Suprapubic skin (tissue), 4 donors: ENCODE results near the gene OPN3. TPM values are rescaled to one million over a fixed set of nuclear protein-coding genes. Genes with fewer than 3 reads are reported as not detected.

Experiments used
- DNase-seq, 2 donors: peaks; one replicate each; pipeline ENCODE4 v3.0.0-alpha.2; 2019; ENCODE audit warnings: low spot score in 2 of 2
- H3K27ac ChIP-seq: fragments of 200-600 bp; sonication (generic); one replicate; pipeline ENCODE4 v1.5.1; 2019
- H3K27me3 ChIP-seq: fragments of 200-600 bp; sonication (generic); one replicate; pipeline ENCODE4 v1.5.1; 2019
- H3K36me3 ChIP-seq: fragments of 200-600 bp; sonication (generic); one replicate; pipeline ENCODE4 v1.5.1; 2019
- H3K4me1 ChIP-seq: fragments of 200-600 bp; sonication (generic); one replicate; pipeline ENCODE4 v1.5.1; 2019
- H3K4me3 ChIP-seq: fragments of 200-600 bp; sonication (generic); one replicate; pipeline ENCODE4 v1.5.1; 2019; ENCODE audit warnings: mild to moderate bottlenecking
- H3K9me3 ChIP-seq: fragments of 200-600 bp; sonication (generic); one replicate; pipeline ENCODE4 v1.5.1; 2019
- CTCF ChIP-seq, 2 donors: fragments of 200-600 bp in 1 of 2; fragments of 450-650 bp in 1 of 2; sonication (generic) in 1 of 2; IDR thresholded peaks; one replicate each; pipeline ENCODE4 v1.5.1; 2016 to 2019; ENCODE audit warnings: antibody characterized with exemption in 2 of 2, mild to moderate bottlenecking in 1 of 2, moderate library complexity in 1 of 2
- EP300 ChIP-seq: sonication (generic); formaldehyde crosslinking; IDR thresholded peaks from one replicate; pipeline ENCODE4 v1.6.1; 2017; ENCODE audit warnings: antibody characterized with exemption
- POLR2A ChIP-seq, 2 donors: fragments of 450-650 bp; IDR thresholded peaks; one replicate each; pipeline ENCODE4 v1.6.1; 2017; ENCODE audit warnings: antibody characterized with exemption in 2 of 2, mild to moderate bottlenecking in 2 of 2, moderate library complexity in 2 of 2
- POLR2AphosphoS5 ChIP-seq, 3 donors: sonication (generic); formaldehyde crosslinking; IDR thresholded peaks; one replicate each; pipeline ENCODE4 v1.6.1; 2017; ENCODE audit warnings: antibody characterized with exemption in 3 of 3
- WGBS: methylation state at CpG from one replicate; pipeline ENCODE4 v1.1.5; 2018; 5-methylcytosine and 5-hydroxymethylcytosine counted together
- total RNA-seq, 4 donors: library from RNA; depleted of rRNA; stranded (reverse); fragments of >200 nt; gene quantifications; one replicate each; pipeline ENCODE4 v1.1.0, GENCODE V29; 2016

Gene OPN3
- total RNA-seq, 4 donors from 2014 or later = 16.9 to 41.8 (median 28.4) TPM

- no peaks in the 10 kb centered on the region for H3K36me3 ChIP-seq
- H3K27ac ChIP-seq = no peak overlapping the region
- TF ChIP-seq EP300 = no peak
- no peak for TF ChIP-seq POLR2A (IDR thresholded peaks at IDR 0.05)
- no peak for TF ChIP-seq POLR2AphosphoS5 (IDR thresholded peaks at IDR 0.05)
- TF ChIP-seq CTCF (IDR thresholded peaks at IDR 0.05) = no peak
- H3K4me1 ChIP-seq = peaks cover 8% of the 10 kb centered on the region
- 78% methylated on average over 4 of the region's 4 CpGs for WGBS
- no peaks in the 10 kb centered on the region for H3K27me3 ChIP-seq
- no peak overlapping the region for H3K4me3 ChIP-seq
- H3K9me3 ChIP-seq = no peaks in the 10 kb centered on the region
- no peak for DNase-seq
Measured at GRCh38 chr1:241645199-241645598, 5.0 kb upstream of the OPN3 start.

- H3K4me1 ChIP-seq = peaks cover 11% of the 10 kb centered on the region
- WGBS = 93% methylated on average over 2 of the region's 2 CpGs
Measured at GRCh38 chr1:241644259-241644658, 4.1 kb upstream of the OPN3 start.

GRCh38 chr1:241642593-241642944 is 2.4 kb upstream of the OPN3 start:
- Histone ChIP-seq H3K9me3 (no peaks in the 10 kb centered on the region), H3K4me3 (no peak overlapping the region), H3K27me3 (no peaks in the 10 kb centered on the region), H3K27ac (no peak overlapping the region), H3K4me1 (peaks cover 28% of the 10 kb centered on the region), H3K36me3 (no peaks in the 10 kb centered on the region)
- TF ChIP-seq POLR2A (IDR thresholded peaks at IDR 0.05) (no peak), POLR2AphosphoS5 (IDR thresholded peaks at IDR 0.05) (no peak), CTCF (IDR thresholded peaks at IDR 0.05) (no peak), EP300 (no peak)
- DNase-seq = no peak
- WGBS = 91% methylated on average over 1 of the region's 1 CpG

More at GRCh38 chr1:241644259-241644658, 4.1 kb upstream of the OPN3 start:
- Histone ChIP-seq H3K9me3 (no peaks in the 10 kb centered on the region), H3K4me3 (no peak overlapping the region), H3K27ac (no peak overlapping the region), H3K36me3 (no peaks in the 10 kb centered on the region), H3K27me3 (no peaks in the 10 kb centered on the region)
- TF ChIP-seq POLR2AphosphoS5 (IDR thresholded peaks at IDR 0.05) (no peak), EP300 (no peak), CTCF (IDR thresholded peaks at IDR 0.05) (no peak), POLR2A (IDR thresholded peaks at IDR 0.05) (no peak)
- DNase-seq = no peak

DNA sequence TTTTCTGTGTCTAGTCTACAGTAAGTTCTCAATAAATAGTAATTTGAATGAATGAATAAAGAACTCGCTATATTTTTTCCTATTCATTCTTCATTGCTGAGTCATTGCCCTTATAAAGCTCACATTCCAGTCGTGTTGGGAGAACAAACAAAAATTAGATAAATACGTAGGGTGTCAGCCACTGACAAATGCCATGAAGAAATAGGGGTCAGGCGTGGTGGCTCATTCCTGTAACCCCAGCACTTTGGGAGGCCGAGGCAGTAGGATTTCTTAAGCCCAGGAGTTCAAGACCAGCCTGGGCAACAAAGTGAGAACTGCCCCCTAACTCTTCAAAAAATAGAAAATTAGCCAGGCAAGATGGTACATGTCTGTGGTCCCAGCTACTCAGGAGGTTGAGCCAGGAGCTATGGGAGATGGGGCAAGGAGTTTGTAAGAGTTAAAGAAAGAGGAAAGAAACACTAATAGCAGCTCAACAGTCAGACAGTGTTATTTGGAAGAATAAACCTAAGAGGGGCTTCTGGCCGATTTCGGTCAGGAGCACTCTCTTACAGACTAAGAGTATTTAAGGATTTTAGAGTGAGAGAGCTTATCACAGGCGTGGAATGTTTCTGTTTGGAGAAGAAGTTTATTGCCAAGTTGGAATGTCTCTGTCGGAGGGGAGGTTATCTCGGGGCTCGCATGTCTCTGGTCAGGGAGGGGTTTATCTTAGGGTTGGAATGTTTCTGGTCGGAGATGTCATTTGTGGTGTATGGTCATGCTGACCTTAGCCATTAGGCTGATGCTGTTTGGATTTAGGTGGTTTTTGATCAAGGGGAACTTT is 1.8 kb upstream of the OPN3 start:
- no peak overlapping the region for H3K27ac ChIP-seq
- TF ChIP-seq EP300 = no peak
- TF ChIP-seq POLR2AphosphoS5 (IDR thresholded peaks at IDR 0.05) = no peak
- TF ChIP-seq POLR2A (IDR thresholded peaks at IDR 0.05) = no peak
- no peak for TF ChIP-seq CTCF (IDR thresholded peaks at IDR 0.05)
- no peak overlapping the region for H3K4me3 ChIP-seq
- H3K9me3 ChIP-seq = no peaks in the 10 kb centered on the region
- H3K27me3 ChIP-seq = no peaks in the 10 kb centered on the region
- no peaks in the 10 kb centered on the region for H3K36me3 ChIP-seq
- WGBS = 72% methylated on average over 12 of the region's 12 CpGs
- DNase-seq = no peak
- H3K4me1 ChIP-seq = peaks cover 34% of the 10 kb centered on the region

- no peaks in the 10 kb centered on the region for H3K27me3 ChIP-seq
- TF ChIP-seq POLR2AphosphoS5 (IDR thresholded peaks at IDR 0.05) = no peak
- no peak for TF ChIP-seq POLR2A (IDR thresholded peaks at IDR 0.05)
- TF ChIP-seq CTCF (IDR thresholded peaks at IDR 0.05) = no peak
- TF ChIP-seq EP300 = no peak
- DNase-seq = no peak
- H3K36me3 ChIP-seq = no peaks in the 10 kb centered on the region
- H3K9me3 ChIP-seq = no peaks in the 10 kb centered on the region
- WGBS = 72% methylated on average over 9 of the region's 9 CpGs
- peak overlapping the region; percentile 83 for H3K4me3 ChIP-seq
- H3K4me1 ChIP-seq = peaks cover 40% of the 10 kb centered on the region
- H3K27ac ChIP-seq = peak overlapping the region; percentile 86
Measured at GRCh38 chr1:241640867-241641622, 876 bp upstream of the OPN3 start.
